ENCODE measurements around the gene NRBF2.

GRCh38 chr10:63094405-63094804 is 38.7 kb upstream of the NRBF2 start:
- TF ChIP-seq MXI1 (IDR thresholded peaks at IDR 0.05; ENCODE audit: borderline replicate concordance, low read depth, low read length): no peak
- no peak for TF ChIP-seq ELK1 (IDR thresholded peaks at IDR 0.05; ENCODE audit: borderline replicate concordance, low read depth, low read length)
- TF ChIP-seq CTCF (conservative IDR thresholded peaks at IDR 0.05; ENCODE audit: low read depth, low read length): no peak
- no peak for TF ChIP-seq SMC3 (IDR thresholded peaks at IDR 0.05; ENCODE audit: low read depth, low read length)
- no peak for TF ChIP-seq POLR2A (IDR thresholded peaks at IDR 0.05; ENCODE audit: low read depth, low read length)
- no peak for TF ChIP-seq USF2 (IDR thresholded peaks at IDR 0.05; ENCODE audit: low read depth, low read length)
- no peak for TF ChIP-seq RCOR1 (IDR thresholded peaks at IDR 0.05; ENCODE audit: insufficient replicate concordance, low read length)
- no peak for TF ChIP-seq FOS (IDR thresholded peaks at IDR 0.05; ENCODE audit: low read depth, low read length)
- no peak for TF ChIP-seq RAD21 (IDR thresholded peaks at IDR 0.05; ENCODE audit: low read length)
- no peak for TF ChIP-seq BHLHE40 (IDR thresholded peaks at IDR 0.05; ENCODE audit: low read depth, low read length)
- no peak for TF ChIP-seq MAZ (IDR thresholded peaks at IDR 0.05; ENCODE audit: borderline replicate concordance, low read depth, low read length)
- no peak for TF ChIP-seq RFX5 (IDR thresholded peaks at IDR 0.05; ENCODE audit: low read depth, low read length)
- no peak for TF ChIP-seq CEBPB (IDR thresholded peaks at IDR 0.05; ENCODE audit: low read depth, low read length)
- no peak for TF ChIP-seq CHD1 (IDR thresholded peaks at IDR 0.05; ENCODE audit: low read depth, low read length)

All from IMR-90 (cell line).